ENCODE measurements around the gene LPO.

The LPO gene

DNA sequence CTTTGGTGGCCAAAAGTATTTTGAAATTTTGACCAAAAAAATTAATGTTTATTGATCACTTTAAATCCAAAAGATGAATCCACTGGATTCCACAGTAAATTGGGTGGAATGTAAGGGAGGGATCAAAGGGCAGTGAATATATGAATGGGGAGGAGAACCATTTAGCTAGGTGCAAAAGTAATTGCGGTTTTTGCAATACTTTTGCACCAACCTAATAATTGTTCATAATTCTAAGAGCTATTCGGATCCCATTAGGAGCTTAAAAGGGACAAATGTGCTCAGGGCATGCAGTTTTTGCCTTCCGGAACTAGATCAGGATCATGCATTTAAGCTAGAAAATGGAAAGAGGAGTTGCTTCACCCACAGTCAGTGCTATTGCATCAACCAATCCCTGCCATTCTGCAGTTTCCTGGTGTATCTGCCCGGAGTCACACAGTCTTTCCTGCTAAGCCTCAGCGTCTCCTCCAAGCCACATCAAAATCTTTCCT lies at the start of gene LPO:
LPO (plus strand) TSS at position 438 of the 488 bp plus-strand sequence. CDS start 4,396 bp downstream, outside the sequence.
- DNase-seq: no peak

GRCh38 chr17:58189436-58190146 lies 48.8 kb upstream of the LPO start:
- DNase-seq: no peak

GRCh38 chr17:58191241-58191896 lies 47.0 kb upstream of the LPO start:
- no peak for DNase-seq

DNA sequence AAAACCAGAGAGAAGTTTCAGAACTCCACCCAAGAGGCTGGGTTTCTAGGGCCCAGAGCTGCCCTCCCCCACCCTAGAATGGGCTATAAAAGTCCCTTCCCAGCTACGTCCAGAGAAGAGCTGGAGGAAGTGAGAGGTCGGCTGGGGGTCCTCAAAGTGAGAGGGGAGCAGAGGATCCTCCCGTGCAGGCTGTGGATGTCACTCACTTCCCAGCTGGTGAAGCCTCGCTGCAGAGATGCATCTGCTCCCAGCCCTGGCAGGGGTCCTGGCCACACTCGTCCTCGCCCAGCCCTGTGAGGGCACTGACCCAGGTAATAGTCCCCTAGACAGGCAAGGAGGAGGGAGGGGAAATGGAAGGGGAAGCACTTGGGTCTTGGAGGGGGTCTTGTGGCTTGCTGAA lies 45.8 kb upstream of the LPO start, which contains the start of gene EPX:
EPX (plus strand) TSS at position 115 of the 400 bp plus-strand sequence; CDS start at position 236, 121 bp downstream.
- no peak for DNase-seq

GRCh38 chr17:58193641-58194255 lies 44.6 kb upstream of the LPO start:
- no peak for DNase-seq

- DNase-seq: no peak
Observed at GRCh38 chr17:58195518-58196123, 42.8 kb upstream of the LPO start.

GRCh38 chr17:58196610-58197009 lies 41.8 kb upstream of the LPO start:
- DNase-seq: no peak

DNA sequence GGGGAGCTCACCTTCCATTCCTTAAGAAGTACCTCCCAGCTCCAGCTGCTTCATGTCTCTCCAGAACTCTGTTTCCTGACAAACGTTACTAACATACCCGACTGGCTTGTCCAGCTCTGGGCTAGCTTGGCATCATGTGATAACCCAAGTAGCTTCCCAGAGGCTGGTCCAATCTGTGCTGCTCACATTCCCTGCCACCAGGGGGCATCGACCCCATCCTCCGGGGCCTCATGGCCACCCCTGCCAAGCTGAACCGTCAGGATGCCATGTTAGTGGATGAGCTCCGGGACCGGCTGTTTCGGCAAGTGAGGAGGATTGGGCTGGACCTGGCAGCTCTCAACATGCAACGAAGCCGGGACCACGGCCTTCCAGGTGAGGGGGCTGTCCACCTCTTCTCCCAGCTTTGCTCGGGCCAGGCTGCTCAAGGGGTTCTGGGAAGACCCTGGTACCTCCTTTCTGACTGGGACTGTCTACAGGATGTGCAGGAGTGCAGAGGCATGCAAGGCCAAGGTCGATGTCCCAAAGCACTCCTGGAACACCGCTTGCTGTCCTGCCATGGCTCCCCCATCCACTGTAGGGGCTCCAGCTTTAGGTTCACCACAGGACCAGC lies 38.3 kb upstream of the LPO start:
- DNase-seq: peak in 14 of 56 donors; percentile 1 to 32 (median 10)

- DNase-seq: no peak
Observed at GRCh38 chr17:58202859-58203258, 35.5 kb upstream of the LPO start.

DNA sequence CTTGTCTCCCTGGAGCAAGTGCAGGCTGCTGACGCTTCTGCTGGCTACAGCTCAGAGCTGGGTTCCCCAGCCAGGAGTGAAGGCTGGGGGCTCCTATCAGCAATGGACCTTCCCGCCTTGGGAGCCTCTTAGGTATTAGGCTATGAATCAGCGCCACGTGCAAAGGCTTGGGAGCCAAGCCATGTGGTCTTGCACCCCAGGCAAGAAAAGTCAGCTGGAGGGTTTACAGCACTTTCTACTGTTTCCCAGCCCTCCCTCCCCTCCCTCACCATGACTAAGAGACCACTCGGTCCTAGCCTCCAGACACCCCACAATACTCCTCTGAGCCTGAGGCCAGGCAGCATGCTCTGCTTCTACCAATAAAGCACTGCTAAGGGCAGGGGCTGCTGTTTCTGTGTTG lies 33.6 kb upstream of the LPO start:
- no peak for DNase-seq

DNA sequence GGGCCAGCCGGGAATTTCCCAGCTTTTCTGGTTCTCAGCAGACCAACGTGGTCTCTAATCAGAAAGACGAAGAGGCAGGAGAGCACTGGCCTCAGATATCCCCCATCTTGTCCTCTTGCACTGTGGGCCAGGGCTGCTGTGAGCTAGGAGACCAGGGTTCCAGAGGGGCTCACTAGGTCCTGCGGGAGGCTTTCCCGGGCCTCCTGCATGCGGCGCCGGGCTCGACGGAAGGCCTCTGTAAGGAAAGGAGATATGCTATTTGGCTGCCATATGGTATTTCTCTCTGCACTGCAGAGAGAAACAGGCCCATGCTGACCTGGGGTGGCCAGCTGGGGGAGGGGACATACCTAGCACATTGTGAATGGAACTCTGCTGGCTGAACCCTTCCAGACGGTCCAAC lies 32.4 kb upstream of the LPO start:
- DNase-seq: no peak

GRCh38 chr17:58207451-58207850 lies 30.9 kb upstream of the LPO start:
- no peak for DNase-seq

- DNase-seq: no peak
Observed at GRCh38 chr17:58208344-58208743, 30.0 kb upstream of the LPO start.

GRCh38 chr17:58210922-58211321 lies 27.5 kb upstream of the LPO start:
- no peak for DNase-seq

DNA sequence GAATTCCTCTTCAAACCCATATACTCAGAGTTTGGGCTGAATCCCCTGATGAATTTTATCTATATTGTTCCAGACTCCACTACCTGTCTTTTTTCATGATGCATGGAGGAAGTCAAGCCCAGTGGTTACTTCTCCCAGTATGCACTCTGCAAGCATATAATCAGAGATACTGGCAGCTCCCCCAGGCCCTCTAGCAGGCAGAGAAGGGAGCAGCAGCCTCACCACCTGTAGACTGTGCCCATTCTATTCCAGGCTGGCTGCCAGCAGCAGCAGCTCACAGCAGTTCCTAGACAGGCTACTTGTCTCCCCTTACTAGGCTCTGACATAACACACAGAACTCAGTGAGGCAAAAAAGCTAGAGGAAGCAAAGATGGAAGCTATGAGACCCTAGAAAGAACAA lies 22.7 kb upstream of the LPO start:
- DNase-seq: no peak

- DNase-seq: no peak
Observed at GRCh38 chr17:58217766-58218165, 20.6 kb upstream of the LPO start.

- peak; percentile 36 to 97 (median 91) for DNase-seq
Observed at GRCh38 chr17:58219007-58219788, 19.2 kb upstream of the LPO start, which contains the start of gene MKS1. Gene MKS1, minus strand, starts transcription at chr17:58219255. Its CDS starts 25 bp downstream, at chr17:58219230.

DNA sequence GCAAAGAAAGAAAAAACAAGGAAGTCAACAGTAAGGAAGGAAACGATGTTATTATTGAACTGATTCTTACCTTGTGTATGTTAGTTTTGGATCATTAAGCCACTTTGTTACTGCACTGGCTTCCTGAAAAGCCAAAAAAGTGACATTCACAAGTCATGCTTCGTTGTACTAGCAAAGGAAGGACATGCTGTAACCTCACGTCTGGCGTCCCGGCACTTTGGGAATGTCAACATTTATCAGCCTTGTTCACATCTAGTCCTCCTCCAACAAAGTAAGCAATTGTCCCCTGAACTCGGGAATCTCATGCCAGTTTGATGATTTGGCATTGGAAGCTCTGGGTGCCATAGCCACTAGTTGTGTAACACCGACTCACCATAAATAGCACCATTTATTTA lies 18.6 kb upstream of the LPO start:
- DNase-seq: no peak

DNA sequence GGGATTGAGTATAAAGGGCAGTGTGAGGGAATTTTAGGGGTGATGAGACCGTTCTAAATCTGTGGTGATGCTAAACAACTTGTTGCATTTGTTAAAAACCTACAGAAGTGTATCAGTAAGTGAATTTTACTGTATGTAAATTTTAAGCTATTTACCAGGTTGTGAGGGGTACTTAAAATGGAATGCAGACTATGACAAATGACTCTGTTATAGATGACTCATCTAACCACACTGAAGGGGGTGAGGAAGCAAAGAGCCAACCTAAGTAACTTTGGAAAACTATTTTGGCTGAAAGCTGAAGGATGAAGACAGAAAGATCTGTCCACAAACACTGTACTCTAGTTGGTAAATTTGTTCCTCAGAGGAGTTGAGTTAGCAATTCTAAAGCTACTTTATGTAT lies 14.1 kb upstream of the LPO start:
- no peak for DNase-seq

- DNase-seq: no peak
Observed at GRCh38 chr17:58227733-58228132, 10.7 kb upstream of the LPO start.

DNA sequence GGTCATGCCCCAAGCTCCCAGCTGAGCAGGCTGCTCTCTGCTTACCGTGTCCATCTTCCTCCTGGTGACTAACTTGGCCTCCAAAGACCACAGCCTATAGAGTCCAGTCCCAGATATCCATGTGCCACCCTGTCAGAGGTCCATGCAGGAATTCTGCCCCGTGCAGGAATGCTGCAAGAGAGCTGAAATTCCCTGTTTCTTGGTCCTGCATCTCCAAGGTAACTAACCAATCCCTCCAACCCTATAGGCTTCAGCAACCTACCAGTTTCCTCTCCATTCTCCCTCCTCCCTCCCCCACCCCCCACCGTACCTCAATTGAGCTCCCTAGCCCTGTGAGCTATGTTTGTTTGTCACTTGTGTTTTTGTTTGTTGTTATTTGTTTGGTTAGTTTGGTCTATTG lies 9.7 kb upstream of the LPO start:
- DNase-seq: no peak

Measured in nucleus accumbens (tissue), 56 donors.